T-helper 22 cell (primary cell): ENCODE results near the gene PRSS38.

Experiments
- DNase-seq: peaks from one replicate; pipeline ENCODE4 v3.0.0-alpha.2; 2020; ENCODE audit warnings: low read depth

Gene PRSS38

DNA sequence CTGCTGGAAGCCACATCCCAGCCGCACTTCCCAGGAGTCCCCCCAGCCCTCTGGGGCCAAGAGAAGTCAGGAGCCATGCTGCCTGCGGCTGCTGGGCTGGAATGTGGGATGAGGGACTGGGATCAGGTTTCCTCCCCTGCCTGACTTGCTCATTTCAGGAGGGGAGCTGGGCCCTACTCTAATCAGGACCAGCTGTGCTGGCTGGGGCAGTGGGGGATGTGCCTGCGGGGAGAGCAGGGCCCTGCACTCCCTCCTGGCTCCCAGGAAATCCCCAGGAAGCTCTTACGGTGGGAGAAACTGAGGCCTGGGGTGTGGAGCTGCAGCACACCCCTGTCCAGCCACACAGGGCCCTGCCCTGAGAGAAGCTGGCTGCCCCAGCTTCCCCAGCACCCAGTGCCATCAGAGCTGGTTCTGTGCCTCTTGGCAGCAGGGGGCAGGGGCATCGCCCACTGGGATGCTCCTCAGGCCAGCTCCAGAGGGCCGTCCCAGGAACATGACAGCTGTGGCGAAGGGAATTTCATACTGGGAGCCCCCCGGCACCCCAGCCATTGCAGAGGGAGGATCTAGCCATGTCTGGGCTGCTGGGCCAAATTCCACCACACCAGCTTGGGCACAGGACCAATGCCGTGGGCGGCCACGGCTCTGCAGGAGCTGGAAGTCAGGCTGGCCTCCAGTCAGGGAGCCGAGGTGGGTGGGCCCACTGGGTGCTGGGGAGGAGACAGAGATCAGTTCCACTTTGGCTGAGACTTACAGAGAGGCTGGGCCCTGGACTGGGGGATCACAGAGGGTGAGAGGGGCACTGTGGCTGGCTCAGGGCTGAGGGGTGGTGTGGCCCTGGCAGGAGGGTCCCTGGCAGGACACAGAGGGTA is 21.3 kb upstream of the PRSS38 start:
- no peak for DNase-seq

- no peak for DNase-seq
Measured at GRCh38 chr1:227794817-227795192, 20.7 kb upstream of the PRSS38 start.

- DNase-seq, result no peak
Measured at GRCh38 chr1:227795732-227796131, 19.7 kb upstream of the PRSS38 start.

DNA sequence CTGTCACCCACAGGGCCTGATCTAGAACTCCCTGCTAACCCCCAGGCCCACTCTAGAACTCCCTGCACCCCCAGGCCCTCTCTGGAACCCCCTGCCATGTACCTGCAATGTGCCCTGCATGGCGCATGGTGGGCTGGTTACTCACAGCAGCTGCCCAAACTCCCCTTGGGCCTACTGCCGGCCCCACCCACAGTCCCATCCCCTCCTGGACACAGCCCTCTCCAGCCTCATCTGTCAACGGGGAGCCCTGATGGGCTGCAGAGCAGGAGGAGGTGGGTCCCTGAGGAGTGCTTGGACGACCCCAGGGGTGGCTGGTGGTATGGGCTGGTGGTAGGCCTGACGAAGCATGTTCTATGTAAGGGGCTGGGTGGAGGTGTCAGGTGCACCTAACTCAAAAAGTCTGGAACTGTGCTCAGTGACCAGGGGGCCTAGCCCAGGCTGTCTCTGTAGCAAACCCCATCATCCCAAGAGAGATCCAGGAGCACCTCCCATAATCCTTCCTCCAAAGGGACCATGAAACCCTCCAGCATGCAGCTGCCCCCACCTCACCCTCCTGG is 19.0 kb upstream of the PRSS38 start:
- DNase-seq, result no peak

GRCh38 chr1:227797144-227797543 is 18.3 kb upstream of the PRSS38 start:
- no peak for DNase-seq

GRCh38 chr1:227797625-227798024 is 17.9 kb upstream of the PRSS38 start:
- DNase-seq, result no peak

DNA sequence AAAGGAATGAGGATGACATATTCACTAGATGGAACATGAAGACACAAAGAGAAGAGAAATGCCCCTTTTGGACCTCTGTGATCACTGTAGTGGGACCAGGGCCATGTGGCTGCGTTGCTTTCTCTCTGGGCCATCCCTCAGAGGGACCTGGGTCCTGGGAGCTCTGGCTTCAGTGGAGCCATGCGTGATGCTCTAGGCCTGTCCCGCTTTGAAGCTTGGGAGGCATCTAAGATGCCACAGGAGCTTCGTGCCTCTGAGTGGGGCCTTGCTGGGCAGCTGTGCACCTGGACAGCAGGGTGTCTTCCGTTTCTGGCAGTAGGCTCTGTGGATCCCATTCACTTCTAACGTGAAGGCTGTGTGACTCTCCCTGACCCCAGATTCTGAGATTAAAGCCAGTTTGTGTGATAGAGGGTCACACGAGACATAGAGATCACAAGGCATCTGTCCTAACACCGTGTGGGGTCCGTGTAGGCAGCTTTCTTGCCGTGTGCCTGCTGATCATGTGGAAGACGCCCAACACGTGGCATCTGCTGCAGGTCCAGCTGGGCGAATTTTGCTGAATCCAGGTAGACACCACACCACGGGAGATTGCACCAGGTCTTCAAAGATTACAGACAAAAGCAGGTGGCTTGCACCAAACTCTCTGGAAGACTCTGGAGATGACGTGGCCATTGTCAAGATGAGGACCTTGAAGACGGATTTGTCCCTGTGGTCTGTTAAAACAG is 17.2 kb upstream of the PRSS38 start:
- DNase-seq, result no peak

GRCh38 chr1:227799756-227800155 is 15.7 kb upstream of the PRSS38 start:
- no peak for DNase-seq

DNA sequence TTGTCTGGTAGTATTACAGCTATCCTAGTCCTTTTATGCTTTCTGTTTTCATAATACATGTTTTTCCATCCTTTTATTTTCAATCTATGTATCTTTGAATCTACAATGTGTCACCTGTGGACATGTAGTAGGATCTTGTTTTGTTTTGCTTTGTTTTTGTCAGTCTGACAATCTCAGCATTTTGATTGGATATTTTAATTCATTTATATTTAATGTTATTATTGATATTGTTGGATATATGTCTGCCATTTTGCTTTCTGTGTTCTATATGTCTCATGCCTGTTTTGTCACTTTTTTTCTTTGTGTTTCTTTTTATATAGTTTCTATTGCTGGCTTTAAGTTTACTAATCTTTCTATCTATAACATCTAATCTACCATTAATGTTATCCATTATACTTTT is 11.5 kb upstream of the PRSS38 start:
- no peak for DNase-seq

DNA sequence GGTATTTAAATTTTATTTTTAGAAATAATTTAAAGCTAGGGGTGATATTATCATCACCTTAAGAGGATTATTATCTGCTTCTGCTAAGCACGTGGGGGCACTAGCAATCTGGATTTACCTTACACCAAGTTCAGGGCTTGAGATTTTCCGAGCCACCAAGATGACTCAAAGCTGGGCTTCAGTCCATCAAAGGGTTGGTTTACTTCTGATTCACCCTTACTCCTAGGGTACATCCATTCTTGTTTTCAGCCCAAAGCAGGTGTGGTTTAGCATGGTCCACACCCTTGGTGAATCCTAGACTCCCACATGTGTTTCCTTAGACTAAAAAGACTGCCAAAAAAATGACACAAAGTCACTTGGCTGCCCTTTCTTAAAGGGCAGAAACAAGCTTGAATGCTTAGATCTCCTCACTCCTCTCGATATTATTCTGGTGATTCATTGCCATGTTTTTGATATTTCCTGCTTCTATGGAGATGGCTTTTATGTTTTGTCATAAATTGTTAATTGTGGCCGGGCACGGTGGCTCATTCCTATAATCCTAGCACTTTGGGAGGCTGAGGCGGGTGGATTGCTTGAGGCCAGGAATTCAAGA is 9.8 kb upstream of the PRSS38 start:
- no peak for DNase-seq

DNA sequence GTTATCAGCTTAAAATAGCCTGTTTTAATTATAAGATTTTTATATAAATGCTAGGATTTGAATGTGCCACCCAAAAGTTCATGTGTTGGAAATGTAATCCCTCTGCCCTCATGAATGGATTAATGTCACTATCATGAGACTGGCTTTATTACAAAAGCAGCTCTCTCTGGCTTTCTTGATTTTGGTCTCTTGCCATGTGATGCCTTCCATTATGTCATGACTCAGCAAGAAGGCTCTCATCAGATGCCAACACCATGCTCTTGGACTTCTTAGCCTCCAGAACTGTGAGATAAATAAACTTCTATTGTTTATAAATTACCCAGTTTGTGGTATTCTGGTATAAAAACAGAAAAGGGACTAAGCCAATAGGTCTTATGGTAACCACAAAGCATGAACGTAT is 6.9 kb upstream of the PRSS38 start:
- DNase-seq, result no peak

GRCh38 chr1:227809026-227809425 is 6.4 kb upstream of the PRSS38 start:
- no peak for DNase-seq

GRCh38 chr1:227813962-227814361 is 1.5 kb upstream of the PRSS38 start:
- DNase-seq, result no peak

GRCh38 chr1:227816750-227817446 is 1.4 kb downstream of the PRSS38 start:
- no peak for DNase-seq

DNA sequence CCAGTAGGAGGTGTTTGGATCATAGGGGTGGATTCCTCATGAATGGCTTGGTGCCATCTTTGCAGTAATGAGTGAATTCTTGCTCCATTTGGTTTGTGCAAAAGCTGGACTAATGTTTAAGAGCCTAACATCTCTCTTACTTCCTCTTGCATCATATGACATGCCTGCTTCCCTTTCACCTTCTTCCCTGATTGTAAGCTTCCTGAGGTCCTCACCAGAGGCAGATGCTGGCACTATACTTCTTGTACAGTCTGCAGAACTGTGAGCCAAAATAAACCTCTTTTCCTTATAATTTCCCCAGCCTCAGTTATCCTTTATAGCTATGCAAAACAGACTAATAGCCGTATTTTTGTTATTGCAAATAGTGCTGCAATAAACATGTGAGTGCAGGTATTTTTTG is 8.1 kb downstream of the PRSS38 start:
- no peak for DNase-seq

GRCh38 chr1:227824204-227824603 is 8.7 kb downstream of the PRSS38 start:
- no peak for DNase-seq

DNA sequence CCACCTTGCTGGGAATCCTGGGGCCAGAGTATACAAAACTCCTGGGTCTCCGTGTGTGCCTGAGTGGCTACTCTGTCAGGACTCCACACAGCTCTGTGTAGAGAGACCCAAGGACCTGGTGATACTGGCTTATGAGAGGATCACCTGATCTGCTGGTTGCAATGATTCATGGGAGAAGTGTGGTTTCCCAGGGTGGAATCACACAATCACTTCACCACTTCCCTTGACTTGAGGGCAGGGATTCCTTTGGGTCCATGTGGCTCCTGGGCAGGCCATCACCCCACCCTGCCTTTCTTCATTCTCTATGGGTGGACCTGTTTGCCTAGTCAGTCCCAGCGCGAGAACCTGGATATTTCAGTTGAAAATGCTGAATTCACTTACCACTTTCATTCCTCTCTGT is 13.3 kb downstream of the PRSS38 start:
- no peak for DNase-seq

- no peak for DNase-seq
Measured at GRCh38 chr1:227838181-227838580, 22.7 kb downstream of the PRSS38 start.

- DNase-seq, result no peak
Measured at GRCh38 chr1:227841096-227841495, 25.6 kb downstream of the PRSS38 start.

DNA sequence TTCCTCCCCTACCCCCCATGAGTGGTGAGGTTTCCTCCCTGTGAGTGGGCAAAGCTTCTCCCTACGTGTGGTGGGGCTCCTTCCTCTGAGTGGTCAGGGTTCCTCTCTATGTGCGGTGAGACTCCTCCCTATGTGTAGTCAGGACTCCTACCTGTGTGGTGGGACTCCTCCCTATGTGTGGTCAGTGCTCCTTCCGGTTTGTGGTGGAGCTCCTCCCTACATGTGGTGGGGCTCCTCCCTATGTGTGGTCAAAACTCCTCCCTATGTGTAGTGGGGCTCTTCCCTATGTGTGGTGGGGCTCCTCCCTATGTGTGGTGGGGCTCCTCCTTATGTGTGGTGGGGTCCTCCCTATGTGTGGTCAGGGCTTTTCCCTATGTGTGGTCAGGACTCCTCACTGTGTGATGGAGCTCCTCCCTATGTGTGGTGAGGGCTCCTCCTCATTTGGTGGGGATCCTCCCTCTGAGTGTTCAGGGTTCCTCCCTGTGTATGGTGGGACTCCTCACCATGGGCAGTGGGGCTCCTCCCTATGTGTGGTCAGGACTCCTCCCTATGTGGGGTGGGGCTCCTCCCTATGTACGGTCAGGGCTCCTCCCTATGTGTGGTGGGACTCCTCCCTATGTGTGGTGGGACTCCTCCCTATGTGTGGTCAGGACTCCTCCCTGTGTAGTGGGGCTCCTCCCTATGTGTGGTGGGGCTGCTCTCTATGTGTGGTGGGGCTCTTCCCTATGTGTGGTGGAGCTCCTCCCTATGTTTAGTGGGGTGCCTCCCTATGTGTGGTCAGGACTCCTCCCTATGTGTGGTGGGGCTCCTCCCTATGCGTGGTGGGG is 29.1 kb downstream of the PRSS38 start:
- no peak for DNase-seq

- DNase-seq, result no peak
Measured at GRCh38 chr1:227845147-227845458, 29.6 kb downstream of the PRSS38 start.

- DNase-seq, result no peak
Measured at GRCh38 chr1:227845519-227845918, 30.0 kb downstream of the PRSS38 start.
